HepG2 (cell line): ENCODE measurements around the gene SOX9. TPM values are rescaled to one million over a fixed set of nuclear protein-coding genes. Genes with fewer than 3 reads are reported as not detected.
A peak's percentile ranks its signal among the peaks of the same experiment; 100 is the strongest.

Source experiments
- ATF6 ChIP-seq: sonication (generic); formaldehyde crosslinking; conservative IDR thresholded peaks from 2 replicates; pipeline ENCODE4 v1.4.0; 2020; ENCODE audit warnings: missing genetic modification reagents
- BATF2 ChIP-seq: sonication (generic); formaldehyde crosslinking; IDR thresholded peaks from 2 replicates; pipeline ENCODE4 v1.8.0; 2022; ENCODE audit warnings: mild to moderate bottlenecking, missing genetic modification reagents, moderate library complexity
- FLYWCH1 ChIP-seq: sonication (generic); formaldehyde crosslinking; IDR thresholded peaks from 2 replicates; pipeline ENCODE4 v1.8.1; 2023; ENCODE audit warnings: mild to moderate bottlenecking, missing genetic modification reagents
- HINFP ChIP-seq: sonication (generic); formaldehyde crosslinking; IDR thresholded peaks from 2 replicates; pipeline ENCODE4 v1.4.0; 2020; ENCODE audit warnings: low read depth, mild to moderate bottlenecking, missing genetic modification reagents
- JARID2 ChIP-seq: sonication (generic); formaldehyde crosslinking; IDR thresholded peaks from 2 replicates; pipeline ENCODE4 v1.8.1; 2023; ENCODE audit warnings: missing genetic modification reagents, inconsistent platforms; ENCODE audit not compliant: insufficient replicate concordance
- JUN ChIP-seq: sonication (generic); formaldehyde crosslinking; IDR thresholded peaks from 2 replicates; pipeline ENCODE4 v1.4.0; 2020; ENCODE audit warnings: mild to moderate bottlenecking, missing genetic modification reagents
- MAF1 ChIP-seq: sonication (generic); formaldehyde crosslinking; IDR thresholded peaks from 2 replicates; pipeline ENCODE4 v1.5.0; 2020; ENCODE audit warnings: missing genetic modification reagents, borderline replicate concordance
- MAFG ChIP-seq: sonication (generic); formaldehyde crosslinking; IDR thresholded peaks from 2 replicates; pipeline ENCODE4 v1.5.1; 2020; ENCODE audit warnings: mild to moderate bottlenecking, missing genetic modification reagents
- MED8 ChIP-seq: sonication (generic); formaldehyde crosslinking; IDR thresholded peaks from 2 replicates; pipeline ENCODE4 v1.8.1; 2023; ENCODE audit warnings: mild to moderate bottlenecking, missing genetic modification reagents; ENCODE audit not compliant: insufficient replicate concordance
- PPARG ChIP-seq: conservative IDR thresholded peaks from 2 replicates; pipeline ENCODE4 v1.6.1; 2016; ENCODE audit warnings: missing biosample characterization, missing genetic modification reagents
- RBM22 ChIP-seq: fragments of 200-400 bp; formaldehyde crosslinking; optimal IDR thresholded peaks from 2 replicates; pipeline ENCODE3; 2017; ENCODE audit warnings: mild to moderate bottlenecking, low read length, moderate library complexity
- SIX1 ChIP-seq: sonication (generic); formaldehyde crosslinking; IDR thresholded peaks from 2 replicates; pipeline ENCODE4 v1.4.0; 2020; ENCODE audit warnings: missing genetic modification reagents, borderline replicate concordance
- SMAD1 ChIP-seq: sonication (generic); formaldehyde crosslinking; IDR thresholded peaks from 2 replicates; pipeline ENCODE4 v1.4.0; 2020; ENCODE audit warnings: missing genetic modification reagents, low read depth, mild to moderate bottlenecking, borderline replicate concordance
- SYNCRIP ChIP-seq: fragments of 200-400 bp; formaldehyde crosslinking; IDR thresholded peaks from 2 replicates; pipeline ENCODE4 v1.6.1; 2018; ENCODE audit warnings: mild to moderate bottlenecking, low read depth, low read length; ENCODE audit not compliant: insufficient read depth
- TEAD3 ChIP-seq: optimal IDR thresholded peaks from 2 replicates; pipeline ENCODE3; 2016; ENCODE audit warnings: borderline replicate concordance
- TSC22D2 ChIP-seq: sonication (generic); formaldehyde crosslinking; IDR thresholded peaks from 2 replicates; pipeline ENCODE4 v1.5.1; 2020; ENCODE audit warnings: missing genetic modification reagents, mild to moderate bottlenecking, borderline replicate concordance
- ZFP36L2 ChIP-seq: sonication (generic); formaldehyde crosslinking; IDR thresholded peaks from 2 replicates; pipeline ENCODE4 v1.4.0; 2020; ENCODE audit warnings: missing genetic modification reagents
- ZNF207 ChIP-seq: fragments of 450-650 bp; IDR thresholded peaks from 2 replicates; pipeline ENCODE4 v1.6.1; 2016; ENCODE audit warnings: antibody characterized with exemption, borderline replicate concordance
- ZNF326 ChIP-seq: sonication (generic); formaldehyde crosslinking; IDR thresholded peaks from 2 replicates; pipeline ENCODE4 v1.4.0; 2020; ENCODE audit warnings: missing genetic modification reagents, borderline replicate concordance
- ZNF333 ChIP-seq: sonication (generic); formaldehyde crosslinking; IDR thresholded peaks from 2 replicates; pipeline ENCODE4 v1.4.0; 2020; ENCODE audit warnings: mild to moderate bottlenecking, missing genetic modification reagents, borderline replicate concordance
- ZNF496 ChIP-seq: sonication (generic); formaldehyde crosslinking; IDR thresholded peaks from 2 replicates; pipeline ENCODE4 v1.8.1; 2023; ENCODE audit warnings: mild to moderate bottlenecking, moderate library complexity, missing genetic modification reagents; ENCODE audit not compliant: insufficient replicate concordance
- ZNF7 ChIP-seq: IDR thresholded peaks from 2 replicates; pipeline ENCODE4 v1.6.1; 2016; ENCODE audit warnings: missing biosample characterization, missing genetic modification reagents
- ZSCAN21 ChIP-seq: sonication (generic); formaldehyde crosslinking; IDR thresholded peaks from 2 replicates; pipeline ENCODE4 v1.8.0; 2022; ENCODE audit warnings: mild to moderate bottlenecking, missing genetic modification reagents, moderate library complexity, borderline replicate concordance
- ZSCAN29 ChIP-seq: sonication (generic); formaldehyde crosslinking; conservative IDR thresholded peaks from 2 replicates; pipeline ENCODE4 v1.4.0; 2020; ENCODE audit warnings: mild to moderate bottlenecking, missing genetic modification reagents
- polyA plus RNA-seq, 8 experiments: library from polyadenylated mRNA; depleted of rRNA in 3 of 8; stranded (reverse) in 7 of 8; unstranded in 1 of 8; fragments of >200 nt; fragmentation: Illumina TruSeq in 4 of 8; extraction: Trizol in 4 of 8; gene quantifications; 2 replicates each; pipeline versions ENCODE4 v1.2.1 to v1.2.3, GENCODE V29; 2011 to 2016; ENCODE audit warnings: low read depth in 4 of 8, missing spikeins in 1 of 8, mixed read lengths in 1 of 8; ENCODE audit not compliant: insufficient read depth in 1 of 8
- total RNA-seq, 5 experiments: library from RNA; depleted of rRNA; stranded (reverse); fragments of >200 nt; fragmentation: Illumina TruSeq; extraction: Trizol; gene quantifications; 2 replicates each; pipeline ENCODE4 v1.2.3, GENCODE V29; 2016; ENCODE audit warnings: low read depth in 1 of 5
- TF ChIP-seq, protein P1 (sequence below): sonication (generic); formaldehyde crosslinking; conservative IDR thresholded peaks from 2 replicates; pipeline ENCODE4 v1.8.0; 2022; ENCODE audit warnings: low read depth, missing genetic modification reagents

SOX9 gene
- total and polyA plus RNA-seq, 2 of the 13 experiments (the other 11 are each of a cell fraction or from before 2014, with no cell fraction given) = 16.1 to 27.6 TPM

DNA sequence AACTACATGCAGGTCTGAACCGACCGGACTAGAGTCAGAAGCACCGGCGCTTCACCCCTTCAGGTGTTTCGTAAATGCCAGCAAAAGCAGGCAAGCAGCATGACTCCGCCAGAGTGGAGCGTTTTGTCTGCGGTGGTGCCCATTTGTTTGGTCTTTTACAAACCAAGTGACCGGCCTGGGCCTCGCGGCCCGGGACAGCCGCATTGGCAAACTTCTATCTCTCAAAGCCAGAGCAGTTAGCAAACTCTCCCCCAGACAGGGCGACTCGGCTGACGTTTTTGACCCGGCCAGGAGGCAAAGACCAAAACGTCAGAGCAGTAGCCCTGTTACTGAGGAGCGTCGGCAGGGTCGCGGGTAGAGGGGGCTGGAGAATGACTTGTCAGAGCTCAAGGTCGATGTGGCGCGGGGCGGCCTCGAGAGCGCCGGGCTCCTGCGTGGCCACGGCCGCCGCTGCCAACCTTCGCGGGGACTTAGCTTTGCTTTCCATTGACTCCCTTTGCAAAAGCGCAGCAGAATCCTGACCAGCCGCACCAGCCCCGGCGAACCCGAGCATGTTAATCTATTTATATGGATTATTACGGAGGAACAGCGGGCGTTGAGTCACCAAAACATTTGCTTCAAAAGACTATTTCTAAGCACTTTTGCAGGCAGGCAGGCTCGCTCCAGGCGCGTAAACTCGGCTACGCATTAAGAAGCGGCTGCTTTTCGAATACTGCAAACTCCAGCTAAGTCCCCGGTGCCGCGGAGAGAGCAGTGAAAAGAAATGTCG, 763 bp upstream of the SOX9 start (continued):
- TF ChIP-seq ATF6 (CRISPR knock-in tag) = no peak
- no peak for TF ChIP-seq ZNF207
- TF ChIP-seq MAFG (CRISPR knock-in tag) = no peak
- TF ChIP-seq, protein P1, sequence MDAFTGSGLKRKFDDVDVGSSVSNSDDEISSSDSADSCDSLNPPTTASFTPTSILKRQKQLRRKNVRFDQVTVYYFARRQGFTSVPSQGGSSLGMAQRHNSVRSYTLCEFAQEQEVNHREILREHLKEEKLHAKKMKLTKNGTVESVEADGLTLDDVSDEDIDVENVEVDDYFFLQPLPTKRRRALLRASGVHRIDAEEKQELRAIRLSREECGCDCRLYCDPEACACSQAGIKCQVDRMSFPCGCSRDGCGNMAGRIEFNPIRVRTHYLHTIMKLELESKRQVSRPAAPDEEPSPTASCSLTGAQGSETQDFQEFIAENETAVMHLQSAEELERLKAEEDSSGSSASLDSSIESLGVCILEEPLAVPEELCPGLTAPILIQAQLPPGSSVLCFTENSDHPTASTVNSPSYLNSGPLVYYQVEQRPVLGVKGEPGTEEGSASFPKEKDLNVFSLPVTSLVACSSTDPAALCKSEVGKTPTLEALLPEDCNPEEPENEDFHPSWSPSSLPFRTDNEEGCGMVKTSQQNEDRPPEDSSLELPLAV = no peak
- no peak for TF ChIP-seq ZNF496 (CRISPR knock-in tag)
- no peak for TF ChIP-seq SIX1 (CRISPR knock-in tag)
- peak; percentile 76; the same call in 1 of the 2 replicates for TF ChIP-seq ZNF333 (CRISPR knock-in tag)
- TF ChIP-seq MAF1 (CRISPR knock-in tag) = no peak
- TF ChIP-seq HINFP = peak; percentile 67
- no peak for TF ChIP-seq ZNF7 (CRISPR knock-in tag)
- TF ChIP-seq SMAD1 (CRISPR knock-in tag) = 0 out of 2 replicates have a peak, but pooled peaks have one; percentile 45
- TF ChIP-seq TEAD3 (CRISPR knock-in tag) = peak; percentile 8
- 0 out of 2 replicates have a peak, but pooled peaks have one; percentile 61 for TF ChIP-seq ZSCAN21
- no peak for TF ChIP-seq RBM22
- TF ChIP-seq SYNCRIP = no peak
- TF ChIP-seq FLYWCH1 = no peak
- no peak for TF ChIP-seq ZFP36L2 (CRISPR knock-in tag)
- no peak for TF ChIP-seq BATF2 (CRISPR knock-in tag)
- peak; percentile 26 for TF ChIP-seq MED8 (CRISPR knock-in tag)
- no peak for TF ChIP-seq ZNF326
- no peak for TF ChIP-seq JUN (CRISPR knock-in tag)
- TF ChIP-seq ZSCAN29 (CRISPR knock-in tag) = no peak
- no peak for TF ChIP-seq JARID2 (CRISPR knock-in tag)
- 0 out of 2 replicates have a peak, but pooled peaks have one; percentile 24 for TF ChIP-seq PPARG (CRISPR knock-in tag)
- no peak for TF ChIP-seq TSC22D2
